Right lobe of liver (tissue), 4 donors: ENCODE measurements around the gene CALU.

Experiments
- CTCF ChIP-seq, 4 donors: fragments of 200-600 bp in 3 of 4; fragments of 450-650 bp in 1 of 4; IDR thresholded peaks; one replicate each; pipeline versions ENCODE4 v1.5.1 to v1.8.0; 2016 to 2022; ENCODE audit warnings: antibody characterized with exemption in 4 of 4, mild to moderate bottlenecking in 2 of 4
- POLR2A ChIP-seq: fragments of 450-650 bp; IDR thresholded peaks from one replicate; pipeline ENCODE4 v1.6.1; 2017; ENCODE audit warnings: antibody characterized with exemption, mild to moderate bottlenecking
- donor health status: DM: no; HTN: no; CAD: no.
- donor health status: DM: no; HTN: no; CAD: no.
- donor health status: DM: no; HTN: yes; CAD: no.

- TF ChIP-seq CTCF (IDR thresholded peaks at IDR 0.05) (no peak), POLR2A (no peak)
Measured at GRCh38 chr7:128745706-128746105, 6.5 kb downstream of the CALU start.
